HCT116 (cell line): Measurements from ENCODE around the gene CEP70. TPM values are rescaled to one million over a fixed set of nuclear protein-coding genes. Genes with fewer than 3 reads are reported as not detected.

ENCODE experiments used
- ATAC-seq: fragments of 200-7000 bp; cut with Tn5 transposase; 2 replicates; pipeline ENCODE4 v1.9.1; 2020; ENCODE audit warnings: mild to moderate bottlenecking, moderate library complexity
- BruUV-seq: library from RNA; stranded (reverse); fragments of 400-500 nt; replicated peaks from 2 replicates; lab custom pipeline; 2021; lab: Mats Ljungman, UMichigan
- CTCF ChIA-PET: fragments of 300-600 bp; sonication (Branson Sonifier 250); formaldehyde crosslinking; loops from one replicate; lab custom pipeline; 2021; ENCODE audit warnings: antibody characterized with exemption; lab: Charles Lee
- POLR2A ChIA-PET: fragments of 300-600, 350-600 bp; sonication (Branson Sonifier 250); formaldehyde crosslinking; loops from one replicate; lab custom pipeline; 2021; ENCODE audit warnings: antibody characterized with exemption; lab: Charles Lee
- RAD21 ChIA-PET, 2 experiments: fragments of 300-600 bp; sonication (Branson Sonifier 250); formaldehyde crosslinking; loops; one replicate each; lab custom pipeline; 2023; ENCODE audit warnings: low total read pairs in 2 of 2; ENCODE audit not compliant: uncharacterized antibody in 2 of 2, unreplicated experiment in 2 of 2, low non-redundant PET in 1 of 2; lab: Charles Lee
- DNase-seq: peaks from one replicate; pipeline ENCODE4 v3.0.0-alpha.2; 2010; ENCODE audit warnings: low read depth, low spot score
- H2AFZ ChIP-seq: fragments of 200-600 bp; shearing (Covaris generic), sonication (generic); 2 replicates; pipeline ENCODE4 v1.6.1; 2017; ENCODE audit warnings: low read depth, mixed run types, mixed read lengths, antibody characterized with exemption, low read length; ENCODE audit not compliant: poor library complexity, severe bottlenecking
- H3K27ac ChIP-seq: 2 replicates; pipeline ENCODE4 v1.5.1; 2012; ENCODE audit warnings: low read depth, low read length
- H3K27me3 ChIP-seq: fragments of 200-600 bp; sonication (generic); 2 replicates; pipeline ENCODE4 v1.6.1; 2016; ENCODE audit warnings: mixed run types, low read length, mixed read lengths; ENCODE audit not compliant: insufficient read depth
- H3K36me3 ChIP-seq, 2 experiments: fragments of 200-500 bp in 1 of 2; fragments of 200-600 bp in 1 of 2; sonication (Bioruptor generic) in 1 of 2; sonication (generic) in 1 of 2; 2 replicates each; pipeline versions ENCODE4 v1.5.1 to v1.6.1; 2014 to 2016; ENCODE audit warnings: low read length in 2 of 2, inconsistent platforms in 1 of 2, mixed read lengths in 1 of 2, mixed run types in 1 of 2; ENCODE audit not compliant: insufficient read depth in 2 of 2, control insufficient read depth in 1 of 2
- H3K4me1 ChIP-seq, 2 experiments: fragments of 200-600 bp in 1 of 2; sonication (generic) in 1 of 2; 2 replicates each; pipeline versions ENCODE4 v1.5.1 to v1.6.1; 2012 to 2017; ENCODE audit warnings: low read length in 2 of 2, inconsistent platforms in 1 of 2, mild to moderate bottlenecking in 1 of 2, mixed read lengths in 1 of 2, mixed run types in 1 of 2, moderate library complexity in 1 of 2; ENCODE audit not compliant: insufficient read depth in 2 of 2, control insufficient read depth in 1 of 2
- H3K4me2 ChIP-seq: fragments of 200-600 bp; sonication (generic); 2 replicates; pipeline ENCODE4 v1.6.1; 2017; ENCODE audit warnings: mixed run types, low read length, mixed read lengths
- H3K4me3 ChIP-seq, 2 experiments: fragments of 200-600 bp in 1 of 2; sonication (generic) in 1 of 2; replicated peaks in 1 of 2; 2 replicates each; pipeline ENCODE4 v1.5.1; 2011 to 2016; ENCODE audit warnings: low read length in 2 of 2, control low read depth in 1 of 2, low read depth in 1 of 2, mild to moderate bottlenecking in 1 of 2, mixed read lengths in 1 of 2, mixed run types in 1 of 2
- H3K79me2 ChIP-seq: fragments of 200-600 bp; sonication (generic); 2 replicates; pipeline ENCODE4 v1.6.1; 2017; ENCODE audit warnings: mild to moderate bottlenecking, mixed run types, low read length, moderate library complexity, mixed read lengths; ENCODE audit not compliant: insufficient read depth
- H3K9ac ChIP-seq: fragments of 200-600 bp; sonication (generic); 2 replicates; pipeline ENCODE4 v1.6.1; 2016; ENCODE audit warnings: low read length, mixed read lengths
- H3K9me2 ChIP-seq: fragments of 200-600 bp; sonication (generic), shearing (Covaris generic); 2 replicates; pipeline ENCODE4 v1.6.1; 2017; ENCODE audit warnings: mixed run types, mild to moderate bottlenecking, moderate library complexity; ENCODE audit not compliant: insufficient read depth
- H3K9me3 ChIP-seq, 2 experiments: fragments of 200-500 bp in 1 of 2; fragments of 200-600 bp in 1 of 2; sonication (Bioruptor generic) in 1 of 2; sonication (generic) in 1 of 2; 2 replicates each; pipeline ENCODE4 v1.6.1; 2014 to 2017; ENCODE audit warnings: low read length in 2 of 2, mixed read lengths in 2 of 2, inconsistent platforms in 1 of 2, low read depth in 1 of 2, mild to moderate bottlenecking in 1 of 2, mixed run types in 1 of 2, moderate library complexity in 1 of 2; ENCODE audit not compliant: control insufficient read depth in 1 of 2, insufficient read depth in 1 of 2
- H4K20me1 ChIP-seq: fragments of 200-600 bp; sonication (generic), shearing (Covaris generic); 2 replicates; pipeline ENCODE4 v1.6.1; 2017; ENCODE audit warnings: mixed run types, mild to moderate bottlenecking, moderate library complexity; ENCODE audit not compliant: insufficient read depth
- EGR1 ChIP-seq: IDR thresholded peaks from 2 replicates; pipeline ENCODE4 v1.6.1; 2012; ENCODE audit warnings: low read depth
- POLR2AphosphoS5 ChIP-seq: IDR thresholded peaks from 2 replicates; pipeline ENCODE4 v1.6.1; 2011; ENCODE audit warnings: mild to moderate bottlenecking, low read depth, low read length, moderate library complexity
- TCF7L2 ChIP-seq: IDR thresholded peaks from 2 replicates; pipeline ENCODE4 v1.7.0; 2011; ENCODE audit warnings: borderline replicate concordance, inconsistent platforms; ENCODE audit not compliant: insufficient read depth, insufficient read length; ENCODE audit errors: extremely low read depth
- ZNF274 ChIP-seq: fragments of 200-500 bp; sonication (Bioruptor generic); IDR thresholded peaks from 2 replicates; pipeline ENCODE4 v1.6.1; 2014; ENCODE audit warnings: mild to moderate bottlenecking, low read depth, low read length, inconsistent platforms
- intact Hi-C: fragments of 100-400 bp; cut with micrococcal nuclease; formaldehyde crosslinking; loops from 2 replicates; pipeline ENCODE4 v1.10.0; 2022
- total RNA-seq: library from RNA; stranded (reverse); gene quantifications from one replicate; pipeline ENCODE4 v1.2.1, GENCODE V29; 2021; ENCODE audit not compliant: unreplicated experiment
- TF ChIP-seq, protein P1 (sequence below): IDR thresholded peaks from 2 replicates; pipeline ENCODE4 v1.6.1; 2012
- TF ChIP-seq, protein P2 (sequence below): IDR thresholded peaks from 2 replicates; pipeline ENCODE4 v1.6.1; 2011; ENCODE audit warnings: mild to moderate bottlenecking, low read length, moderate library complexity; ENCODE audit not compliant: insufficient replicate concordance; ENCODE audit errors: extremely low read depth

CEP70 gene
- total RNA-seq, 1 experiment from 2014 or later = 38.7 TPM

DNA sequence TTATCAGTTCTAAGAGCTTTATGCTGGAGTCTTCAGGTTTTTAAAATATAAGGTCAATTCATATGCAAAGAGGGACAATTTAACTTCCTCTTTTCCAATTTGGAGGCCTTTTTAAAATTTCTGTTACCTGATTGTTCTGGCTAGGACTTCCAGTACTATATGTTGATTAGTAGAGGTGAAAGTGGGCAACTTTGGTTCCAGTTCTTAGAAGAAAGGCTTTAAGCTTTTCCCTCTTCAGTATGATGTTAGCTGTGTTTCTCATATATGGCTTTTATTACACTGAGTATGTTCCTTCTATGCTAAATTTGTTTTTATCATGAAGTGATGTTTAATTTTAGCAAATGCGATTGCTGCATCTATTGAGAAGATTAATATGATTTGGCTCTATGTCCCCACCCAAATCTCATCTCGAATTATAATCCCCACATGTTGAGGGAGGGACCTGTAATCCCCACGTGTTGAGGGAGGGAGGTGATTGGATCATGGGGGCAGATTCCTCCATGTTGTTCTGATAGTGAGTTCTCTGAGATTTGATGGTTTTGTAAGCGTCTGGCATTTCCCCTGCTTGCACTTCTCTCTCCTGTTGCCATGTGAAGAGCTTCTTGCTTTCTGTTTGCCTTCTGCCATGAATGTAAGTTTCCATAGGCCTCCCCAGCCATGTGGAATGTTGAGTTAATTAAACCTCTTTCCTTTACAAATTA lies 48.3 kb upstream of the CEP70 start:
- Histone ChIP-seq H3K9me2 (no peaks in the 10 kb centered on the region), H2AFZ (no peak overlapping the region), H3K27ac (no peak overlapping the region), H3K27me3 (no peaks in the 10 kb centered on the region), H3K4me1 (no peaks in the 10 kb centered on the region), H3K36me3 (no peaks in the 10 kb centered on the region), H3K79me2 (no peaks in the 10 kb centered on the region), H3K9me3 (peaks cover 0 to 4% of the 10 kb centered on the region in 2 experiments; a peak in 1 of 4 replicates), H3K9ac (no peak overlapping the region), H4K20me1 (no peaks in the 10 kb centered on the region), H3K4me3 (no peak overlapping the region), H3K4me2 (no peak overlapping the region)
- RAD21 ChIA-PET = no interaction called here
- DNase-seq (no peak), ATAC-seq (no peak)
- intact Hi-C loops = no loop called here
- CTCF ChIA-PET = no interaction called here
- POLR2A ChIA-PET = no interaction called here
- BruUV-seq = no TSS peak
- TF ChIP-seq TCF7L2 = no peak
- no peak for TF ChIP-seq ZNF274

DNA sequence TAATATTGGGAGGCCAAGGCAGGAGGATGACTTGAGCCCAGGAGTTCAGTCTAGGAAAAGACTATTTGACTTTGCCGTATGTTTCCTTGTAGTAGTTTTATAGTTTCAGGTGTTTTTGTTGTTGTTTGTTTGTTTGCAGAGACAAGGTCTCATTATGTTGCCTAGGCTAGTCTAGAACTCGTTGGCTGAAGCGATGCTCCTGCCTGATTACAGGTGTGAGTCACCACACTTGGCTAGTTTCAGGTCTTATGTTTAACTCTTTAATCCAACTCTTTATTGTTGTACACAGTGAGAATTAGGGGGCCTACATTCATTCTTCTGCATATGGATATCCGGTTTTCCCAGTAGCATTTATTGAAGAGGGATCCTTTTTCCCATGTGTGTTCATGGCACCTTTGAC lies 46.5 kb upstream of the CEP70 start:
- Histone ChIP-seq H3K36me3 (no peaks in the 10 kb centered on the region), H3K9ac (no peak overlapping the region), H3K79me2 (no peaks in the 10 kb centered on the region), H3K4me3 (no peak overlapping the region), H4K20me1 (no peaks in the 10 kb centered on the region), H3K27ac (no peak overlapping the region), H3K9me2 (no peaks in the 10 kb centered on the region), H2AFZ (no peak overlapping the region), H3K4me1 (no peaks in the 10 kb centered on the region), H3K4me2 (no peak overlapping the region), H3K9me3 (peaks cover 0 to 4% of the 10 kb centered on the region in 2 experiments; a peak in 1 of 4 replicates), H3K27me3 (no peaks in the 10 kb centered on the region)
- ChIA-PET CTCF (no interaction called here), RAD21 (no interaction called here), POLR2A (no interaction called here)
- TF ChIP-seq, protein P1, sequence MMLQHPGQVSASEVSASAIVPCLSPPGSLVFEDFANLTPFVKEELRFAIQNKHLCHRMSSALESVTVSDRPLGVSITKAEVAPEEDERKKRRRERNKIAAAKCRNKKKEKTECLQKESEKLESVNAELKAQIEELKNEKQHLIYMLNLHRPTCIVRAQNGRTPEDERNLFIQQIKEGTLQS = no peak
- TF ChIP-seq, protein P2, sequence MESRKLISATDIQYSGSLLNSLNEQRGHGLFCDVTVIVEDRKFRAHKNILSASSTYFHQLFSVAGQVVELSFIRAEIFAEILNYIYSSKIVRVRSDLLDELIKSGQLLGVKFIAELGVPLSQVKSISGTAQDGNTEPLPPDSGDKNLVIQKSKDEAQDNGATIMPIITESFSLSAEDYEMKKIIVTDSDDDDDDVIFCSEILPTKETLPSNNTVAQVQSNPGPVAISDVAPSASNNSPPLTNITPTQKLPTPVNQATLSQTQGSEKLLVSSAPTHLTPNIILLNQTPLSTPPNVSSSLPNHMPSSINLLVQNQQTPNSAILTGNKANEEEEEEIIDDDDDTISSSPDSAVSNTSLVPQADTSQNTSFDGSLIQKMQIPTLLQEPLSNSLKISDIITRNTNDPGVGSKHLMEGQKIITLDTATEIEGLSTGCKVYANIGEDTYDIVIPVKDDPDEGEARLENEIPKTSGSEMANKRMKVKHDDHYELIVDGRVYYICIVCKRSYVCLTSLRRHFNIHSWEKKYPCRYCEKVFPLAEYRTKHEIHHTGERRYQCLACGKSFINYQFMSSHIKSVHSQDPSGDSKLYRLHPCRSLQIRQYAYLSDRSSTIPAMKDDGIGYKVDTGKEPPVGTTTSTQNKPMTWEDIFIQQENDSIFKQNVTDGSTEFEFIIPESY = no peak
- TF ChIP-seq EGR1 = no peak
- TF ChIP-seq POLR2AphosphoS5 = no peak
- DNase-seq (no peak), ATAC-seq (no peak)
- BruUV-seq = no TSS peak
- intact Hi-C loops = no loop called here
